HEK293T (cell line): ENCODE results near the gene PPFIBP2.

Experiments used
- CTCF ChIA-PET: fragments of 350-600 bp; formaldehyde crosslinking; extraction: SDS; loops from one replicate; lab custom pipeline; 2021; ENCODE audit warnings: antibody characterized with exemption, inconsistent platforms; lab: Yijun Ruan, JAX
- POLR2A ChIA-PET: fragments of 350-600 bp; formaldehyde crosslinking; extraction: SDS; loops from one replicate; lab custom pipeline; 2020; ENCODE audit warnings: antibody characterized with exemption, inconsistent platforms; lab: Yijun Ruan, JAX
- DNase-seq: peaks from one replicate; pipeline ENCODE4 v3.0.0; 2012; ENCODE audit warnings: mixed read lengths; ENCODE audit errors: extremely low spot score
- ARNT ChIP-seq: fragments of 450-650 bp; IDR thresholded peaks from 2 replicates; pipeline ENCODE4 v1.6.1; 2017; ENCODE audit warnings: mild to moderate bottlenecking
- BHLHE40 ChIP-seq: fragments of 450-650 bp; IDR thresholded peaks from 2 replicates; pipeline ENCODE4 v1.6.1; 2016; ENCODE audit warnings: mild to moderate bottlenecking, moderate library complexity, borderline replicate concordance
- CTBP1 ChIP-seq: fragments of 450-650 bp; IDR thresholded peaks from 2 replicates; pipeline ENCODE4 v1.6.1; 2016; ENCODE audit warnings: borderline replicate concordance
- ELF4 ChIP-seq: fragments of 450-650 bp; IDR thresholded peaks from 2 replicates; pipeline ENCODE4 v1.6.1; 2017; ENCODE audit warnings: antibody characterized with exemption
- FOXA1 ChIP-seq: fragments of 450-650 bp; IDR thresholded peaks from 2 replicates; pipeline ENCODE4 v1.6.1; 2016; ENCODE audit warnings: mild to moderate bottlenecking
- FOXK2 ChIP-seq: fragments of 450-650 bp; IDR thresholded peaks from 2 replicates; pipeline ENCODE4 v1.6.1; 2016; ENCODE audit warnings: mild to moderate bottlenecking
- FOXM1 ChIP-seq: fragments of 450-650 bp; IDR thresholded peaks from 2 replicates; pipeline ENCODE4 v1.6.1; 2017; ENCODE audit warnings: mild to moderate bottlenecking, borderline replicate concordance
- HDGF ChIP-seq: fragments of 450-650 bp; IDR thresholded peaks from 2 replicates; pipeline ENCODE4 v1.6.1; 2017; ENCODE audit warnings: antibody characterized with exemption, borderline replicate concordance
- L3MBTL2 ChIP-seq: fragments of 450-650 bp; conservative IDR thresholded peaks from 2 replicates; pipeline ENCODE4 v1.6.1; 2016; ENCODE audit warnings: mild to moderate bottlenecking
- LEF1 ChIP-seq: fragments of 450-650 bp; IDR thresholded peaks from 2 replicates; pipeline ENCODE4 v1.6.1; 2017; ENCODE audit warnings: mild to moderate bottlenecking, borderline replicate concordance
- NFRKB ChIP-seq: fragments of 450-650 bp; IDR thresholded peaks from 2 replicates; pipeline ENCODE4 v1.6.1; 2016; ENCODE audit warnings: mild to moderate bottlenecking, moderate library complexity
- PKNOX1 ChIP-seq: fragments of 450-650 bp; IDR thresholded peaks from 2 replicates; pipeline ENCODE4 v1.6.1; 2016
- SP1 ChIP-seq: fragments of 450-650 bp; IDR thresholded peaks from 2 replicates; pipeline ENCODE4 v1.6.1; 2017
- SUZ12 ChIP-seq: fragments of 450-650 bp; IDR thresholded peaks from 2 replicates; pipeline ENCODE4 v1.6.1; 2016; ENCODE audit warnings: mild to moderate bottlenecking
- TARDBP ChIP-seq: fragments of 450-650 bp; IDR thresholded peaks from 2 replicates; pipeline ENCODE4 v1.6.1; 2016
- ZNF384 ChIP-seq: fragments of 450-650 bp; IDR thresholded peaks from 2 replicates; pipeline ENCODE4 v1.6.1; 2016

The PPFIBP2 gene

GRCh38 chr11:7533199-7534041 is 19.6 kb downstream of the PPFIBP2 start:
- TF ChIP-seq FOXM1: no peak
- no peak for TF ChIP-seq ARNT
- TF ChIP-seq HDGF: no peak
- no peak for TF ChIP-seq LEF1
- no peak for TF ChIP-seq ZNF384
- no peak for TF ChIP-seq SP1
- TF ChIP-seq BHLHE40: no peak
- TF ChIP-seq PKNOX1: no peak
- TF ChIP-seq FOXK2: no peak
- TF ChIP-seq NFRKB: no peak
- TF ChIP-seq ELF4: no peak
- no peak for TF ChIP-seq CTBP1
- TF ChIP-seq FOXA1: no peak
- no peak for TF ChIP-seq TARDBP
- TF ChIP-seq L3MBTL2: no peak
- no peak for TF ChIP-seq SUZ12
- DNase-seq: no peak
- CTCF ChIA-PET: interaction anchor here (0.5 to 1.5 kb wide), 2 partner anchors 21 to 82 kb away, joined by 3 to 4 read pairs; no protein-coding TSS in a partner anchor
- POLR2A ChIA-PET: no interaction called here

GRCh38 chr11:7534042-7534378 is 20.2 kb downstream of the PPFIBP2 start:
- ChIA-PET CTCF (interaction anchor here (1.5 kb wide), 1 partner anchor 21 kb away, joined by 4 read pairs; no protein-coding TSS in a partner anchor), POLR2A (no interaction called here)
- TF ChIP-seq HDGF (no peak), ARNT (no peak), TARDBP (no peak), SUZ12 (no peak), LEF1 (no peak), FOXK2 (no peak)
- no peak for DNase-seq

DNA sequence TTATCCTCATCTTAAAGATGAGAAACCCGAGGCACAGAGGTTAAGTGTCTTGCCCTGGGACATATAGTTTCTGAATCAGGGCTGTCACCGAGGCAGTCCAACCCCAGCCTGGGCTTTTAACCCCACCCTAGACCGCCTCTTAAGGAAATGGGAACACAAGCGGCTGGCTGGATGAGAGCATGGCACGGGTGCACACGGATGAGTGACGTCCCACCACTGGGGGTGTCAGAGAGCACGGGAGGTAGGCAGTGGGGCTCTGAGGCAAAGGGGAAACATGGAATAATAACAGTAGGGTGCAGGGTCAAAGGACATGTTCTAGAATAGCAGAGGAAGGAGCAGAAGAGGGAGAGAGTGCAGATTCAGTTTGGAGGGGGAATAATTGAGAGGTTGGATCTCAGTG is 22.3 kb downstream of the PPFIBP2 start:
- POLR2A ChIA-PET: no interaction called here
- TF ChIP-seq PKNOX1: peak; percentile 74
- no peak for TF ChIP-seq NFRKB
- no peak for TF ChIP-seq L3MBTL2
- CTCF ChIA-PET: no interaction called here
- DNase-seq: peak; percentile 51

DNA sequence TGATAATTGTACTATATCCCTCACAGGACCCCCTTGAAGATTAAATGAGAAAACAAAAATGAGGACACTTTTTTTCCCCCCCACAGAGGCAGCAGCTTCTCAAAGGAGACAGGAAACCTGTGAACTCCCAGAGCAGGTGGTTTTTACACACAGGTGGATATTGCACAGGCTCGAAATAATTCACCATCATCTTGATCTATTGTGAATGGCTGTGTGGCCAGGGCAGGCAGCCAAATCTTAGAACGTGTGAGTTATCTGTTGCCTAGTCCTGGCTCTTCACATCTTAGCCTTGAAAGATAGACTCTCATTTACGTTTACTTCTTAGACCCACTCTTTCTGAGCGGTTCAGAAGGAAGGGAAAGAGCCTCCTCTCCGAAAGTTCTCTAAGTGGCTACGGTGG is 23.5 kb downstream of the PPFIBP2 start:
- TF ChIP-seq ELF4: no peak
- TF ChIP-seq FOXA1: no peak
- CTCF ChIA-PET: no interaction called here
- POLR2A ChIA-PET: no interaction called here

GRCh38 chr11:7538031-7538430 is 24.2 kb downstream of the PPFIBP2 start:
- TF ChIP-seq FOXK2 (no peak), FOXM1 (no peak), CTBP1 (no peak), BHLHE40 (no peak), FOXA1 (no peak), SP1 (no peak), ARNT (no peak), ELF4 (no peak), PKNOX1 (no peak), HDGF (no peak), TARDBP (no peak)
- ChIA-PET POLR2A (no interaction called here), CTCF (interaction anchor here (0.8 kb wide), 1 partner anchor 12 kb away, joined by 4 read pairs; no protein-coding TSS in a partner anchor)
- DNase-seq: no peak

More for the DNA sequence above, 23.5 kb downstream of the PPFIBP2 start:
- no peak for DNase-seq

- no peak for TF ChIP-seq TARDBP
- TF ChIP-seq L3MBTL2: no peak
- no peak for TF ChIP-seq CTBP1
- TF ChIP-seq NFRKB: no peak
- TF ChIP-seq FOXA1: no peak
- no peak for TF ChIP-seq SP1
- TF ChIP-seq HDGF: no peak
- no peak for TF ChIP-seq ARNT
- no peak for TF ChIP-seq BHLHE40
- TF ChIP-seq FOXK2: no peak
- TF ChIP-seq FOXM1: no peak
- TF ChIP-seq LEF1: no peak
- TF ChIP-seq ZNF384: no peak
- TF ChIP-seq ELF4: no peak
- DNase-seq: no peak
- ChIA-PET POLR2A (no interaction called here), CTCF (interaction anchor here (0.8 kb wide), 2 partner anchors 10 to 11 kb away, joined by 3 to 4 read pairs; no protein-coding TSS in a partner anchor)
These were observed 25.0 kb downstream of the PPFIBP2 start for GRCh38 chr11:7538466-7539454.
